Sigmoid colon (tissue), 4 donors: Measurements from ENCODE around the gene KRTAP10-11.
"Not testable (repeated sequence)": the region's sequence is repeated elsewhere in the genome, so short reads cannot be mapped to it uniquely, and the experiment has no call there.

Experiments
- CTCF ChIP-seq, 4 experiments: fragments of 450-650 bp in 3 of 4; fragments of 200-600 bp in 1 of 4; IDR thresholded peaks; one replicate each; pipeline ENCODE4 v1.5.1; 2016 to 2019; ENCODE audit warnings: antibody characterized with exemption in 4 of 4, mild to moderate bottlenecking in 3 of 4, moderate library complexity in 2 of 4
- POLR2A ChIP-seq, 2 donors: fragments of 450-650 bp; IDR thresholded peaks; one replicate each; pipeline ENCODE4 v1.6.1; 2016; ENCODE audit warnings: antibody characterized with exemption in 2 of 2, mild to moderate bottlenecking in 2 of 2, moderate library complexity in 2 of 2
- POLR2AphosphoS5 ChIP-seq, 4 donors: sonication (generic); formaldehyde crosslinking; IDR thresholded peaks; one replicate each; pipeline ENCODE4 v1.6.1; 2017; ENCODE audit warnings: antibody characterized with exemption in 4 of 4

GRCh38 chr21:44627181-44627822 lies 18.9 kb upstream of the KRTAP10-11 start:
- not testable (repeated sequence) for TF ChIP-seq POLR2A, CTCF, POLR2AphosphoS5 (IDR thresholded peaks at IDR 0.05)
